HG03135 (cell line): ENCODE measurements around the gene FES.
"Not testable (repeated sequence)": the region's sequence is repeated elsewhere in the genome, so short reads cannot be mapped to it uniquely, and the experiment has no call there.

ENCODE experiments used
- ATAC-seq: cut with Tn5 transposase; IDR thresholded peaks from one replicate; pipeline ENCODE4 v1.9.1; 2021; ENCODE audit warnings: mild to moderate bottlenecking, moderate library complexity; ENCODE audit not compliant: unreplicated experiment

FES gene

GRCh38 chr15:90890839-90891238 lies 6.5 kb downstream of the FES start:
- no peak for ATAC-seq

- ATAC-seq, result no peak
Observed at GRCh38 chr15:90891346-90891949, 7.1 kb downstream of the FES start.

- no peak for ATAC-seq
Observed at GRCh38 chr15:90892023-90892422, 7.7 kb downstream of the FES start.

GRCh38 chr15:90892498-90893174 lies 8.3 kb downstream of the FES start:
- no peak for ATAC-seq

- no peak for ATAC-seq
Observed at GRCh38 chr15:90893175-90894090, 9.1 kb downstream of the FES start.

- ATAC-seq, result no peak
Observed at GRCh38 chr15:90895571-90896117, 11.3 kb downstream of the FES start.

GRCh38 chr15:90897131-90897655 lies 12.9 kb downstream of the FES start:
- not testable (repeated sequence) for ATAC-seq

GRCh38 chr15:90901175-90902039 lies 17.1 kb downstream of the FES start:
- ATAC-seq, result no peak

GRCh38 chr15:90902040-90902839 lies 17.9 kb downstream of the FES start:
- ATAC-seq, result peak; percentile 59

GRCh38 chr15:90902840-90903732 lies 18.8 kb downstream of the FES start, which contains the start of gene MAN2A2:
Gene MAN2A2 (plus strand): TSS chr15:90903302. CDS start chr15:90904208, 906 bp downstream.
- peak; percentile 54 for ATAC-seq

GRCh38 chr15:90903733-90904536 lies 19.6 kb downstream of the FES start:
- ATAC-seq, result no peak

- ATAC-seq, result no peak
Observed at GRCh38 chr15:90904746-90905145, 20.4 kb downstream of the FES start.

GRCh38 chr15:90905306-90906180 lies 21.2 kb downstream of the FES start:
- ATAC-seq, result no peak

GRCh38 chr15:90906181-90906849 lies 22.0 kb downstream of the FES start:
- no peak for ATAC-seq

- no peak for ATAC-seq
Observed at GRCh38 chr15:90907051-90907660, 22.9 kb downstream of the FES start.
